ENCODE results near the gene EXT2.

- TF ChIP-seq POLR2A (IDR thresholded peaks at IDR 0.05) (no peak), CTCF (IDR thresholded peaks at IDR 0.05) (no peak)
Observed at GRCh38 chr11:44229098-44229497, 133.6 kb downstream of the EXT2 start.
